HepG2 (cell line): ENCODE data around the gene SPACDR. TPM values are rescaled to one million over a fixed set of nuclear protein-coding genes. Genes with fewer than 3 reads are reported as not detected.
A peak's percentile ranks its signal among the peaks of the same experiment; 100 is the strongest.

Experiments used
- ATAC-seq: fragments of 200-7000 bp; cut with Tn5 transposase; 3 replicates; pipeline ENCODE4 v1.9.1; 2020; ENCODE audit warnings: mild to moderate bottlenecking, moderate library complexity
- BruUV-seq: library from RNA; stranded (reverse); fragments of 400-500 nt; replicated peaks from 2 replicates; lab custom pipeline; 2021; lab: Mats Ljungman, UMichigan
- CTCF ChIA-PET: fragments of 300-600 bp; formaldehyde crosslinking; extraction: SDS; loops from one replicate; lab custom pipeline; 2021; ENCODE audit warnings: low total read pairs, inconsistent platforms, low intra/inter-chr PET ratio; lab: Yijun Ruan, JAX
- POLR2A ChIA-PET: fragments of 350-600 bp; sonication (Branson Sonifier 250); formaldehyde crosslinking; loops from one replicate; lab custom pipeline; 2020; ENCODE audit warnings: antibody characterized with exemption, inconsistent platforms; lab: Yijun Ruan, JAX
- DNase-seq: peaks from one replicate; pipeline ENCODE4 v3.0.0-alpha.2; 2015; ENCODE audit warnings: low spot score
- FAIRE-seq: peaks from 3 replicates; lab custom pipeline; 2011; peaks lifted over from hg19 to GRCh38; lab: Jason Lieb, UNC
- H2AFZ ChIP-seq: one replicate; pipeline ENCODE4 v1.6.1; 2011; ENCODE audit warnings: low read length, inconsistent platforms
- H3K27ac ChIP-seq: fragments of 300-600 bp; 3 replicates; pipeline ENCODE4 v1.8.0; 2011; ENCODE audit warnings: mixed run types, mild to moderate bottlenecking, mixed read lengths, low read length, inconsistent platforms; ENCODE audit not compliant: insufficient read depth; ENCODE audit errors: extremely low read length
- H3K27me3 ChIP-seq, 2 experiments: fragments of 200-600 bp in 1 of 2; 2 replicates in 1 of 2; 3 replicates in 1 of 2; pipeline versions ENCODE4 v1.6.0 to v1.8.0; 2011; ENCODE audit warnings: low read length in 2 of 2, mild to moderate bottlenecking in 2 of 2, moderate library complexity in 2 of 2, inconsistent platforms in 1 of 2; ENCODE audit not compliant: insufficient read depth in 2 of 2, control insufficient read depth in 1 of 2
- H3K36me3 ChIP-seq, 2 experiments: fragments of 200-600 bp in 1 of 2; replicated peaks in 1 of 2; 2 replicates in 1 of 2; 3 replicates in 1 of 2; pipeline versions ENCODE4 v1.5.1 to v1.8.0; 2011; ENCODE audit warnings: low read length in 2 of 2, inconsistent platforms in 1 of 2; ENCODE audit not compliant: insufficient read depth in 2 of 2, control insufficient read depth in 1 of 2
- H3K4me1 ChIP-seq: 2 replicates; pipeline ENCODE4 v1.5.1; 2012; ENCODE audit warnings: low read length, inconsistent platforms; ENCODE audit not compliant: insufficient read depth
- H3K4me2 ChIP-seq: 2 replicates; pipeline ENCODE4 v1.6.0; 2011; ENCODE audit warnings: low read depth, low read length, inconsistent platforms
- H3K4me3 ChIP-seq, 3 experiments: fragments of 200-600 bp in 1 of 3; sonication (generic), shearing (Covaris generic) in 1 of 3; replicated peaks in 1 of 3; 2 replicates each; pipeline ENCODE4 v1.5.1; 2011 to 2016; ENCODE audit warnings: low read length in 3 of 3, inconsistent platforms in 2 of 3, low read depth in 2 of 3, mild to moderate bottlenecking in 2 of 3, control low read depth in 1 of 3, mixed read lengths in 1 of 3; ENCODE audit not compliant: insufficient read depth in 1 of 3
- H3K79me2 ChIP-seq: one replicate; pipeline ENCODE4 v1.6.1; 2011; ENCODE audit warnings: low read length, inconsistent platforms; ENCODE audit not compliant: insufficient read depth
- H3K9ac ChIP-seq: 2 replicates; pipeline ENCODE4 v1.6.0; 2011; ENCODE audit warnings: mild to moderate bottlenecking, low read depth, low read length, inconsistent platforms; ENCODE audit not compliant: insufficient read depth
- H3K9me3 ChIP-seq: 2 replicates; pipeline ENCODE4 v1.5.1; 2012; ENCODE audit warnings: mild to moderate bottlenecking, low read length
- H4K20me1 ChIP-seq: 2 replicates; pipeline ENCODE4 v1.6.0; 2011; ENCODE audit warnings: inconsistent platforms, mild to moderate bottlenecking, low read length, moderate library complexity; ENCODE audit not compliant: insufficient read depth
- GPN1 ChIP-seq: sonication (generic); formaldehyde crosslinking; IDR thresholded peaks from 2 replicates; pipeline ENCODE4 v1.5.1; 2020; ENCODE audit warnings: missing genetic modification reagents, borderline replicate concordance
- ISL2 ChIP-seq: sonication (generic); formaldehyde crosslinking; IDR thresholded peaks from 2 replicates; pipeline ENCODE4 v1.5.0; 2020; ENCODE audit warnings: missing genetic modification reagents
- JUND ChIP-seq: sonication (generic); formaldehyde crosslinking; IDR thresholded peaks from 2 replicates; pipeline ENCODE4 v1.8.0; 2022; ENCODE audit warnings: mild to moderate bottlenecking, missing genetic modification reagents
- MTF1 ChIP-seq: sonication (generic); formaldehyde crosslinking; IDR thresholded peaks from 2 replicates; pipeline ENCODE4 v1.5.0; 2020; ENCODE audit warnings: missing genetic modification reagents
- NCOA1 ChIP-seq: sonication (generic); formaldehyde crosslinking; IDR thresholded peaks from 2 replicates; pipeline ENCODE4 v1.9.0; 2021; ENCODE audit warnings: missing genetic modification reagents
- PLRG1 ChIP-seq: fragments of 450-650 bp; conservative IDR thresholded peaks from 2 replicates; pipeline ENCODE4 v1.6.1; 2016
- SOX5 ChIP-seq: IDR thresholded peaks from 2 replicates; pipeline ENCODE4 v1.6.1; 2016; ENCODE audit warnings: borderline replicate concordance
- ZBTB7A ChIP-seq: sonication (generic); formaldehyde crosslinking; IDR thresholded peaks from 2 replicates; pipeline ENCODE4 v1.8.0; 2022; ENCODE audit warnings: mild to moderate bottlenecking, missing genetic modification reagents
- ZNF335 ChIP-seq: sonication (generic); formaldehyde crosslinking; IDR thresholded peaks from 2 replicates; pipeline ENCODE4 v1.4.0; 2020; ENCODE audit warnings: missing genetic modification reagents
- ZNF44 ChIP-seq: sonication (generic); formaldehyde crosslinking; IDR thresholded peaks from 2 replicates; pipeline ENCODE4 v1.5.1; 2020; ENCODE audit warnings: mild to moderate bottlenecking, missing genetic modification reagents
- ZNF616 ChIP-seq: sonication (generic); formaldehyde crosslinking; IDR thresholded peaks from 2 replicates; pipeline ENCODE4 v1.5.0; 2020; ENCODE audit warnings: low read depth, mild to moderate bottlenecking, missing genetic modification reagents
- ZNF619 ChIP-seq: sonication (generic); formaldehyde crosslinking; IDR thresholded peaks from 2 replicates; pipeline ENCODE4 v1.4.0; 2020; ENCODE audit warnings: mild to moderate bottlenecking, missing genetic modification reagents
- ZNF629 ChIP-seq: sonication (generic); formaldehyde crosslinking; conservative IDR thresholded peaks from 2 replicates; pipeline ENCODE4 v1.5.0; 2020; ENCODE audit warnings: missing genetic modification reagents
- ZNF709 ChIP-seq: sonication (generic); formaldehyde crosslinking; IDR thresholded peaks from 2 replicates; pipeline ENCODE4 v1.5.0; 2020; ENCODE audit warnings: mild to moderate bottlenecking, missing genetic modification reagents
- ZNF749 ChIP-seq: sonication (generic); formaldehyde crosslinking; IDR thresholded peaks from 2 replicates; pipeline ENCODE4 v1.8.0; 2022; ENCODE audit warnings: mild to moderate bottlenecking, missing genetic modification reagents, moderate library complexity, borderline replicate concordance
- ZNF768 ChIP-seq: sonication (generic); formaldehyde crosslinking; IDR thresholded peaks from 2 replicates; pipeline ENCODE4 v1.4.0; 2020; ENCODE audit warnings: missing genetic modification reagents
- WGBS: methylation state at CpG from one replicate; pipeline ENCODE4 v1.1.6; 2017; ENCODE audit warnings: low lambda C conversion rate; 5-methylcytosine and 5-hydroxymethylcytosine counted together
- in situ Hi-C: cut with HindIII; loops from 2 replicates; pipeline ENCODE4 v1.10.0; 2017; ENCODE audit warnings: low pct_unique_long_range_greater_than_20kb; ENCODE audit not compliant: extremely low pct_ligation_motif_present
- intact Hi-C: fragments of 100-400 bp; cut with micrococcal nuclease; formaldehyde crosslinking; loops from one replicate; pipeline ENCODE4 v1.10.0; 2022; ENCODE audit not compliant: unreplicated experiment
- polyA plus RNA-seq, 8 experiments: library from polyadenylated mRNA; depleted of rRNA in 3 of 8; stranded (reverse) in 7 of 8; unstranded in 1 of 8; fragments of >200 nt; fragmentation: Illumina TruSeq in 4 of 8; extraction: Trizol in 4 of 8; gene quantifications; 2 replicates each; pipeline versions ENCODE4 v1.2.1 to v1.2.3, GENCODE V29; 2011 to 2016; ENCODE audit warnings: low read depth in 4 of 8, missing spikeins in 1 of 8, mixed read lengths in 1 of 8; ENCODE audit not compliant: insufficient read depth in 1 of 8
- total RNA-seq, 5 experiments: library from RNA; depleted of rRNA; stranded (reverse); fragments of >200 nt; fragmentation: Illumina TruSeq; extraction: Trizol; gene quantifications; 2 replicates each; pipeline ENCODE4 v1.2.3, GENCODE V29; 2016; ENCODE audit warnings: low read depth in 1 of 5
- TF ChIP-seq, protein P1 (sequence below): sonication (generic); formaldehyde crosslinking; IDR thresholded peaks from 2 replicates; pipeline ENCODE4 v1.4.0; 2020; ENCODE audit warnings: mild to moderate bottlenecking, missing genetic modification reagents
- TF ChIP-seq, protein P2 (sequence below): sonication (generic); formaldehyde crosslinking; IDR thresholded peaks from 2 replicates; pipeline ENCODE4 v1.9.0; 2021; ENCODE audit warnings: mild to moderate bottlenecking, missing genetic modification reagents

SPACDR gene
- total and polyA plus RNA-seq, 2 of the 13 experiments (the other 11 are each of a cell fraction or from before 2014, with no cell fraction given) = 0.41 TPM; not detected in 1

DNA sequence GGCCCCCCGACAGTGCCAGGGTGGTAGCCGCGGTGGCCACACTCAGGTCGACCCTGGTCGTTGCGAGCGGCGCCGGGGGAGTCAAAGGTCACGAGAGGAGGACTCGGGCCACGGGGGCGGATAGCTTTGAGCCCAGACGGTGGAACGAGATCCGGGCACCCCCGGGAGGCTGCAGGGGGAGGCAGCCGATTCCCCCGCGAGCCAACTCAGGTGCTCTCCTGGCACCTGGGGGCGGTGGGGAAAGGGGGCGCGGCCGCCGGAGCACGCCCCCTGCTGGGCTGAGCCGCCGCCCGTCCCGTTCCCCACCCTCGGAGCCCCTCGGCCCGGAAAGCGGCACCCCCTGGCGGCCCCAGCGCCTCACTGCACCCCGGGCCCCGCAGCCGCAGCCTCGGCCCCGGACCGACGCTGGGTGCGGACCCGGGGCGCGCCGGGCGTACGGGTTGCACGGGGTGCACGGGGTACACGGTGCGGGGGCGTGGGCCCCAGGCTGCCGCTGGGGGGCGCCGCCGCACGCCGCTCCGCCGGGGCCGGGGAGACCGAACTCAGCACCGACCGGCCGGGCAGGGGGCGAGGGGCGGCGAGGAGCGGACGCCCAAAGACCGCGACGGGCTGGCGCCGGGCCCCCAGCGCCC, 19.1 kb upstream of the SPACDR start (continued):
- TF ChIP-seq, protein P1, sequence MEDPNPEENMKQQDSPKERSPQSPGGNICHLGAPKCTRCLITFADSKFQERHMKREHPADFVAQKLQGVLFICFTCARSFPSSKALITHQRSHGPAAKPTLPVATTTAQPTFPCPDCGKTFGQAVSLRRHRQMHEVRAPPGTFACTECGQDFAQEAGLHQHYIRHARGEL (CRISPR knock-in tag) = no peak
- TF ChIP-seq JUND (CRISPR knock-in tag) (no peak), ISL2 (CRISPR knock-in tag) (0 out of 2 replicates have a peak, but pooled peaks have one; percentile 17)
- TF ChIP-seq, all 625 proteins: peak for 76

DNA sequence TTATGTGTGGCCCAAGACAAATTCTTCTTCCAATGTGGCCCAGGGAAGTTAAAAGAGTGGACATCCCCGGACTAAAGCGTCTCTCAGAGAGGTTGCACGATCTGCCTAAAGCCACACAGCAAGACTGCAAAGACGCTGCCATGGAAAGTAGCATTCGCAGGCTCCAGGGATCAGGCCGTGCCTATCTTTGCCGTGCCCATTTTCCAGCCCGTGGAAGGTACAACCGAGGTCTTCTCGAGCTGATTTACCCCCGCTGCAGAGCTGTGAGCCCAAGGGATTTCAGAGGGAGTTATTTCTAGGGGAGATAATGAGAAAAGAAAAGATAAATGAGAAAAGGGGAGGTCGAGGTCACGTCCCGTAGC, 18.6 kb upstream of the SPACDR start:
- BruUV-seq = no TSS peak
- ChIA-PET CTCF (interaction anchor here (0.8 to 3.3 kb wide), 5 partner anchors 13 to 77 kb away, joined by 3 to 32 read pairs (median 8); no protein-coding TSS in a partner anchor), POLR2A (interaction anchor here (0.9 kb wide), 1 partner anchor 77 kb away, joined by 3 read pairs; no protein-coding TSS in a partner anchor)
- no peak for ATAC-seq
- Histone ChIP-seq H3K27ac (no peak overlapping the region), H3K9me3 (no peaks in the 10 kb centered on the region), H3K4me3 (peak overlapping the region; percentile 46 to 79 (median 65)), H2AFZ (no peak overlapping the region), H3K36me3 (no peaks in the 10 kb centered on the region), H3K27me3 (peaks cover 2 to 44% of the 10 kb centered on the region in 2 experiments; a peak in 3 of 5 replicates), H4K20me1 (no peaks in the 10 kb centered on the region), H3K9ac (peak overlapping the region; percentile 10; the same call in 1 of the 2 replicates), H3K79me2 (peaks cover 1% of the 10 kb centered on the region), H3K4me1 (peaks cover 55% of the 10 kb centered on the region), H3K4me2 (peak overlapping the region; percentile 80)
- 23% methylated on average over 14 of the region's 14 CpGs for WGBS
- in situ Hi-C loops = no loop called here
- intact Hi-C loops = loop anchor here (1.0 to 5.0 kb wide), 2 partner anchors 13 to 700 kb away; partner anchors contain the start of gene NAT16
- DNase-seq = no peak
- no peak for FAIRE-seq
- TF ChIP-seq, protein P2, sequence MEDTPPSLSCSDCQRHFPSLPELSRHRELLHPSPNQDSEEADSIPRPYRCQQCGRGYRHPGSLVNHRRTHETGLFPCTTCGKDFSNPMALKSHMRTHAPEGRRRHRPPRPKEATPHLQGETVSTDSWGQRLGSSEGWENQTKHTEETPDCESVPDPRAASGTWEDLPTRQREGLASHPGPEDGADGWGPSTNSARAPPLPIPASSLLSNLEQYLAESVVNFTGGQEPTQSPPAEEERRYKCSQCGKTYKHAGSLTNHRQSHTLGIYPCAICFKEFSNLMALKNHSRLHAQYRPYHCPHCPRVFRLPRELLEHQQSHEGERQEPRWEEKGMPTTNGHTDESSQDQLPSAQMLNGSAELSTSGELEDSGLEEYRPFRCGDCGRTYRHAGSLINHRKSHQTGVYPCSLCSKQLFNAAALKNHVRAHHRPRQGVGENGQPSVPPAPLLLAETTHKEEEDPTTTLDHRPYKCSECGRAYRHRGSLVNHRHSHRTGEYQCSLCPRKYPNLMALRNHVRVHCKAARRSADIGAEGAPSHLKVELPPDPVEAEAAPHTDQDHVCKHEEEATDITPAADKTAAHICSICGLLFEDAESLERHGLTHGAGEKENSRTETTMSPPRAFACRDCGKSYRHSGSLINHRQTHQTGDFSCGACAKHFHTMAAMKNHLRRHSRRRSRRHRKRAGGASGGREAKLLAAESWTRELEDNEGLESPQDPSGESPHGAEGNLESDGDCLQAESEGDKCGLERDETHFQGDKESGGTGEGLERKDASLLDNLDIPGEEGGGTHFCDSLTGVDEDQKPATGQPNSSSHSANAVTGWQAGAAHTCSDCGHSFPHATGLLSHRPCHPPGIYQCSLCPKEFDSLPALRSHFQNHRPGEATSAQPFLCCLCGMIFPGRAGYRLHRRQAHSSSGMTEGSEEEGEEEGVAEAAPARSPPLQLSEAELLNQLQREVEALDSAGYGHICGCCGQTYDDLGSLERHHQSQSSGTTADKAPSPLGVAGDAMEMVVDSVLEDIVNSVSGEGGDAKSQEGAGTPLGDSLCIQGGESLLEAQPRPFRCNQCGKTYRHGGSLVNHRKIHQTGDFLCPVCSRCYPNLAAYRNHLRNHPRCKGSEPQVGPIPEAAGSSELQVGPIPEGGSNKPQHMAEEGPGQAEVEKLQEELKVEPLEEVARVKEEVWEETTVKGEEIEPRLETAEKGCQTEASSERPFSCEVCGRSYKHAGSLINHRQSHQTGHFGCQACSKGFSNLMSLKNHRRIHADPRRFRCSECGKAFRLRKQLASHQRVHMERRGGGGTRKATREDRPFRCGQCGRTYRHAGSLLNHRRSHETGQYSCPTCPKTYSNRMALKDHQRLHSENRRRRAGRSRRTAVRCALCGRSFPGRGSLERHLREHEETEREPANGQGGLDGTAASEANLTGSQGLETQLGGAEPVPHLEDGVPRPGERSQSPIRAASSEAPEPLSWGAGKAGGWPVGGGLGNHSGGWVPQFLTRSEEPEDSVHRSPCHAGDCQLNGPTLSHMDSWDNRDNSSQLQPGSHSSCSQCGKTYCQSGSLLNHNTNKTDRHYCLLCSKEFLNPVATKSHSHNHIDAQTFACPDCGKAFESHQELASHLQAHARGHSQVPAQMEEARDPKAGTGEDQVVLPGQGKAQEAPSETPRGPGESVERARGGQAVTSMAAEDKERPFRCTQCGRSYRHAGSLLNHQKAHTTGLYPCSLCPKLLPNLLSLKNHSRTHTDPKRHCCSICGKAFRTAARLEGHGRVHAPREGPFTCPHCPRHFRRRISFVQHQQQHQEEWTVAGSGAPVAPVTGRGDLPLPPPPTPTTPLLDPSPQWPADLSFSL (CRISPR knock-in tag) = 0 out of 2 replicates have a peak, but pooled peaks have one; percentile 25
- TF ChIP-seq ZNF335 (CRISPR knock-in tag) = no peak
- TF ChIP-seq PLRG1 = no peak
- TF ChIP-seq NCOA1 (CRISPR knock-in tag) = no peak
- TF ChIP-seq ZBTB7A (CRISPR knock-in tag) = no peak
- no peak for TF ChIP-seq ZNF616 (CRISPR knock-in tag)
- TF ChIP-seq ZNF619 (CRISPR knock-in tag) = no peak
- no peak for TF ChIP-seq GPN1
- TF ChIP-seq ZNF44 (CRISPR knock-in tag) = no peak
- TF ChIP-seq ZNF768 (CRISPR knock-in tag) = peak; percentile 99
- TF ChIP-seq ZNF629 = peak; percentile 89
- TF ChIP-seq ZNF709 (CRISPR knock-in tag) = 0 out of 2 replicates have a peak, but pooled peaks have one; percentile 61
- TF ChIP-seq ZNF749 = no peak
- TF ChIP-seq MTF1 = no peak
- TF ChIP-seq SOX5 (CRISPR knock-in tag) = no peak
